Keratinocyte (primary cell): ENCODE results near the gene TNPO1.

Experiments
- EZH2 ChIP-seq: IDR thresholded peaks from one replicate; pipeline ENCODE4 v1.6.1; 2012; ENCODE audit warnings: inconsistent platforms, mild to moderate bottlenecking, low read length, moderate library complexity
- TF ChIP-seq, protein P1 (sequence below), 3 experiments: IDR thresholded peaks in 1 of 3; conservative IDR thresholded peaks in 1 of 3; optimal IDR thresholded peaks in 1 of 3; 2 replicates in 2 of 3; 3 replicates in 1 of 3; pipeline versions ENCODE3 to v1.5.1; 2011; ENCODE audit warnings: low read length in 3 of 3, mild to moderate bottlenecking in 3 of 3, moderate library complexity in 2 of 3, control low read depth in 1 of 3, inconsistent platforms in 1 of 3; ENCODE audit not compliant: insufficient read depth in 2 of 3; ENCODE audit errors: extremely low read depth in 1 of 3

DNA sequence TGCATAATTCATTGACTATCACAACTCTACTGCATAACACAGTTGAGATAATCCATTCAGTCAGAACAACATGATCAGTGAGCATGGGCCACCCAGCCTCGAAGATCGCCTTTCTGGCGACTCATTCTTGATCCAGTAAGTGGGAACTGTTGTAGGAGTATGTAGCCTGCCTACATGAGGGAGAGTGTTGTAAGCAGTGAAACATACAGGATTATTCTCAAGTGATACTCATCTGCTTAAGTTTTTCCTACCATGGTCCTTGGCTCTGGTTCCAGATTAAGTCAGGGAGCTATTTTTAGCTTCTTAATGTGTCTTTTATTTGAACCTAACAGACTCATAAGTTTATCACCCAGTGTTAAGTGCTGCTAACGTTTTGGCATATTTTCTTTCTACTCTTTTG is 44.0 kb downstream of the TNPO1 start:
- TF ChIP-seq, protein P1, sequence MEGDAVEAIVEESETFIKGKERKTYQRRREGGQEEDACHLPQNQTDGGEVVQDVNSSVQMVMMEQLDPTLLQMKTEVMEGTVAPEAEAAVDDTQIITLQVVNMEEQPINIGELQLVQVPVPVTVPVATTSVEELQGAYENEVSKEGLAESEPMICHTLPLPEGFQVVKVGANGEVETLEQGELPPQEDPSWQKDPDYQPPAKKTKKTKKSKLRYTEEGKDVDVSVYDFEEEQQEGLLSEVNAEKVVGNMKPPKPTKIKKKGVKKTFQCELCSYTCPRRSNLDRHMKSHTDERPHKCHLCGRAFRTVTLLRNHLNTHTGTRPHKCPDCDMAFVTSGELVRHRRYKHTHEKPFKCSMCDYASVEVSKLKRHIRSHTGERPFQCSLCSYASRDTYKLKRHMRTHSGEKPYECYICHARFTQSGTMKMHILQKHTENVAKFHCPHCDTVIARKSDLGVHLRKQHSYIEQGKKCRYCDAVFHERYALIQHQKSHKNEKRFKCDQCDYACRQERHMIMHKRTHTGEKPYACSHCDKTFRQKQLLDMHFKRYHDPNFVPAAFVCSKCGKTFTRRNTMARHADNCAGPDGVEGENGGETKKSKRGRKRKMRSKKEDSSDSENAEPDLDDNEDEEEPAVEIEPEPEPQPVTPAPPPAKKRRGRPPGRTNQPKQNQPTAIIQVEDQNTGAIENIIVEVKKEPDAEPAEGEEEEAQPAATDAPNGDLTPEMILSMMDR (optimal IDR thresholded peaks at IDR 0.05 in 1 of 3, IDR thresholded peaks at IDR 0.05 in 1 of 3, conservative IDR thresholded peaks at IDR 0.05 in 1 of 3; ENCODE audit: extremely low read depth in 1 of 3, insufficient read depth in 2 of 3, low read length in 3 of 3) = no peak
- no peak for TF ChIP-seq EZH2
